Activated CD4-positive, alpha-beta T cell treated with anti-CD3 and anti-CD28 coated beads, Interleukin-2, amount 50 U/mL, for 1 hour (primary cell): ENCODE data around the gene ZDHHC20.
"Not testable (repeated sequence)": the region's sequence is repeated elsewhere in the genome, so short reads cannot be mapped to it uniquely, and the experiment has no call there.

Source experiments
- DNase-seq: peaks from one replicate; pipeline ENCODE4 v3.0.0-alpha.2; 2020

Gene ZDHHC20

GRCh38 chr13:21435231-21435630, 23.9 kb downstream of the ZDHHC20 start:
- DNase-seq: no peak

GRCh38 chr13:21434588-21434987, 24.5 kb downstream of the ZDHHC20 start:
- DNase-seq: no peak

- DNase-seq: no peak
These were observed 29.9 kb downstream of the ZDHHC20 start for GRCh38 chr13:21429211-21429610.

GRCh38 chr13:21427741-21428140, 31.4 kb downstream of the ZDHHC20 start:
- no peak for DNase-seq

DNA sequence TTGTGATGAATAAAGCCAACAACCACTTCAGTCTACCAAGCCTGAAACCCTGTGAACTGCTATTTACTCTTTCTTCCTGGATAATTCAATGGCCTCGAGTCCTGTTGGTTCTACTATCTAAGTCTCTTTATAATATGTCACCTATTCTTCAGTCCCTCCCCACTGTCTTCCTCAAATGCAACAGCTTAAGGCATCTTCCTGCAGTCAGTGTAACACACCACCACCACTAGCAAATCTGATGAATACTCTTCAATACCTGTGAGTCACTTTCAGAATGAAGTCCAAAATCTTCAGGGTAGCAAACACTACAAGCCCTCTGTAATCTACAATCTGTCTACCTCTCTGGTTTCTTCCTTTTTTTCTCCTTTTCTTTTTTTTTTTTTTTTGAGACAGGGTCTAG, 32.9 kb downstream of the ZDHHC20 start:
- no peak for DNase-seq

DNA sequence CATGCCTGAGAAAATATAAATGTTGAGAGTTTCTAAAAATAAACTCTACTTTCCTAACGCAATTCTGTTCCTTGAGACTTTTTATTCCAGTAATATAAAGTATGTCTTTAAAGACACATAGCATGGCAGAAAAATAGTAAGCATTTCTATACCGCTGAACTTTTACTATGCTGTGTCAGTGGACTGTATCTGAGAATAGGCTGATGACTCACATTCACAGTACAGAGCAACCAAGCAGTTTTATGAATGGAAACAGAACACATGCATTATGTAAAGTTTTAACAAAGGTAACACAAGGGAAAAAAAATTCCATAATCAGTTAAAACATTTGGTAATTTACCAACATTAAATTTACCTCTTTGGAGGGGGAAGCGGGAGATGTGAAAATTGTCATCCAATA, 38.4 kb downstream of the ZDHHC20 start:
- no peak for DNase-seq

DNA sequence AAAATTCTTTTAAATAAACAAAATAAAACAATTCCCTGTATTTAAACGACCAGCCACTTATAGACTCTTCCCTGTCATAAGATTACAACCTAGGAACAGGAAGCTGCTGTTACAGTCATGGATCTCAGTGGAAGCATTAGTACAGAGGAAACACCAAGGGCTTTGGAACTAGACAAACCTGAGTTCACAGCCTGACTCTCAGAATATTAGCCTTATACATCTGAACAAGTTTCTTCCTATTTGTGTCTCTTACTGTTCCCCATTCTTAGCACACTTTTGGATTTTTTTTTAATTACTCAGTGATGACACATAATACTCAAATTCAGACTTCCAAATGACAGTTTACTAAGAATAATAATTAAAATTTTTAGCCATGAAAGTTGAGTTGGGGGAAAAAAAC, 46.1 kb downstream of the ZDHHC20 start:
- DNase-seq: no peak

GRCh38 chr13:21410453-21410852, 48.6 kb downstream of the ZDHHC20 start:
- DNase-seq: not testable (repeated sequence)

- DNase-seq: no peak
These were observed 53.8 kb downstream of the ZDHHC20 start for GRCh38 chr13:21405309-21405708.

DNA sequence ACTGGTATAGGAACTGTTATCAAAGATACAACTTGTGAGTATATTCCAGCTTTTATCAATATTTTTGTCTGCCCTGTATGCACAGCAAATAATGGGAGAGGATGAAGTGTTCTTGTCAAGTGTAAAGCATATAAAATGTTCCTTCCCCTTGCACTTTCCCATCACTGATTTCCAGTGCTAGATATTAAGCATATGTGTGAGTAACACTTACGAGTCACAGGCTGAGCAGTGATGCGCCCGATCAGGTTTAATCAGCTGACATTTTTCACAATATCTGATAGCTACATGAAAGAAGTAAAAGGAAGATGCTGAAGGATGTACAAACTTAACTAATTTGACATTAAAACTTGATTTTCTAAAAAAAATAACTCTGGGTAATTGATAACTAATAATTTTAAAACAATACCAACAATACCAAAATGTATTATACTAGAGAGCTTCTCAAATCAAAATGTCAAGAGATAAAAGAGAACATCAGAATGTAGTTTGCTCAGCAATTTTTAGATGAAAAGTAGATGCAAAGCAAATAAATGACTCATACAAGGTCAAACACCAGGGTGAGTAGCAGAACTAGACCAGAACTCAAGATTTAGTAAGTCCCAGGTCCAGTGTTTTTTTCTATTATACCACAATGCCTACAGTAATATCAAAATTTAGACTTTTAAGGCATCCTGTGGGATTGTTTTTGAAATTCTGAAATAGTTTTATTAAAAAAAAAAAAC, 56.4 kb downstream of the ZDHHC20 start:
- no peak for DNase-seq

- no peak for DNase-seq
These were observed 59.4 kb downstream of the ZDHHC20 start for GRCh38 chr13:21399741-21400140.

DNA sequence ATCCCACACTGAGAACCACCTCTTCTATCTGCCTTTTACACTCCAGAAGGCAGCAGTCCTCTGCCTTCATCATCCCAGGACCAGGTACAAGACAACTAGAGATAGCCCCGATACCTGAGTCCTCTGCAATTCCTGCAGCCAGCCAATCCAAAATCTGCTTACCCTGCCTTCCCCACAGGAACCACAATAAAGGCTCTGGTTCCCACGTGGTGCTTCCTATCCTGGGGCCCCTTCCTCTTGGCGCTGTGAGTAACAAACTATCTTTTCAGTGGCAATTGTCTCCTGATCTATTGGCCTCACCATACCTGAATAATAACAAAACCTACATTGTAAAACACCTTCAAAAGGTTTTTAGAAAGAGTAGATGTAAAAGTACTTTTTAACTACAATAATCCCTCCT, 63.1 kb downstream of the ZDHHC20 start:
- peak; percentile 11 for DNase-seq

DNA sequence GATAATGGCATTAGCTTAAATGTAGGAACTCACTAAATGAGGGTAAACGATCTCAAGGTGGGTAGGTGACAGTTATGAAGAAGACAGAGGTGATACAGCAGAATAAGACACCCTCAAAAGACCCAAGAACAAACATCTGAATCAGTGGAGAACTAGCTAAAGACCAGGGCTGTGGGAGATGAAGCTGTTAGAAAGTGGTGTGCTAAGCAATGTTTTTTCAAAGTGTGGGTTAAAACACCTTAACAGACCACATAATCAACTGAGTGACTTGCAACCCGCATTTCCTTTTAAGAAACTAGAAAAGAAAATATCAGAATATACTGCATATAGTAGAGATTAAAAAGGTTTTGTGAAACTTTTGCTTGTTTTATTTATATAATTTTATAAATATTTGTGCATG, 70.0 kb downstream of the ZDHHC20 start:
- DNase-seq: no peak

GRCh38 chr13:21385710-21386109, 73.4 kb downstream of the ZDHHC20 start:
- no peak for DNase-seq

DNA sequence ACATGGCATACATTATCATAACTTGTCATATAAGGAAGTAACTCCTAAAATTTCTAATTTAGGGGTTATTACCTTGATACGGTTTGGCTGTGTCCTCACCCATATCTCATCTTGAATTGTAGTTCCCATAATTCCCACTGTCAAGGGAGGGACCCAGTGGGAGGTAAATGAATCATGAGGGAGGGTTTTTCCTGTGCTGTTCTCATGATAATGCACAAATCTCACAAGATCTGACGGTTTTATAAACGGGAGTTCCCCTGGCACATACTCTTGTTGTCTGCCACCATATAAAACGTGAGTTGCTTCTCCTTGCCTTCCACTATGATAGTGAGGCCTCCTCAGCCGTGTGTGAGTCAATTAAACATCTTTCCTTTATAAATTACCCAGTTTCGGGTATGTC, 76.0 kb downstream of the ZDHHC20 start:
- DNase-seq: no peak

GRCh38 chr13:21376998-21377985, 81.8 kb downstream of the ZDHHC20 start:
- DNase-seq: not testable (repeated sequence)

DNA sequence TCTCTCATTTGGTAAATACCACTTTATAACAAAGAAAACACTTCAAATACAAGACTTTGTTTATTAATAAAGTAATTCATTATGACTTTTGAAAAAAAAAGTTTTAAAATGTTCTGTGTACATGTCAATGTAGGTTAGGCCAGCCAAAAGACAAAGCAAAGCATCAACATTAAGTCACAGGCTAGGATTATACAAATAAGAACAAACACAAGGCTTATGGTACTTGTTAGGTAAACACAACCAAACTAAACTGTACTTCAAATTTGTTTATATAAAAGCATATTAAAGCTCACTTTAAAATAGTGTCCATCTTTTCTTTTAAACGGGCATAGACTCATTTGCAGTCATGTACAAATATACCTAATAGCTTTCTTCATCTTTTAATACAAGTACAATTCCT, 86.6 kb downstream of the ZDHHC20 start:
- DNase-seq: no peak

- DNase-seq: no peak
These were observed 88.1 kb downstream of the ZDHHC20 start for GRCh38 chr13:21371011-21371410.

GRCh38 chr13:21365574-21365973, 93.5 kb downstream of the ZDHHC20 start:
- no peak for DNase-seq

DNA sequence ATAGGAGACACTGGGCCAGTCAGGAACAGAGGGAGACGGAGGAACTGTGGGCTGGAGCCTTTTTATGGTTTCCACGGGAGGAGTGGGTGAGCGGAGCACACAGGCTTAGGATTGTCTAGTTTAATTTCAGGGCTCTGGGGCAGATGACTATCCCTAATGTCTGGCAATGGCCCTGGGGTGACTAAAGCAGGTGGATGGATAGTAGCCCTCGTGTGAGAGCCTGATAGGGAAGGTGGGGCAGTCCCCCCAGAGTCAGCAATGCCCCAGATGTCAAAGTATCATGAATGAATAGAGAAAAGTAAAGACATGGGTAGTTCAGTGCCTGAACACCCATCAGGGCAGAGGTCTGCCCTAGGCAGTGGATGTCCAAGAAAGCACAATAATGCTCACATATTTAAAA, 94.2 kb downstream of the ZDHHC20 start:
- DNase-seq: no peak

GRCh38 chr13:21364357-21364756, 94.7 kb downstream of the ZDHHC20 start:
- DNase-seq: no peak

DNA sequence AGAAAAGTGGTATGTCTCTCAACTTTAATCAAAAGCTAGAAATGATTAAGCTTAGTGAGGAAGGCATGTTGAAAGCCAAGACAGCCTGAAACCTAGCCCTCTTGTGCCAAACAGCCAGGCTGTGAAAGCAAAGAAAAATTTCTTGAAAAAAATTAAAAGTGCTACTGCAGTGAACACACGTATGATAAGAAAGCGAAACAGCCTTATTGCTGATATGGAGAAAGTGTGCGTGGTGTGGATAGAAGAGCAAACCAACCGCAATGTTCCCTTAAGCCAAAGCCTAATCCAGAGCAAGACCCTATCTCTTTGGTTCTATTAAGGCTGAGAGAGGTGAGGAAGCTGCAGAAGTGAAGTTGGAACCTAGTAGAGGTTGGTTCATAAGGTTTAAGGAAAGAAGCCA, 96.4 kb downstream of the ZDHHC20 start:
- no peak for DNase-seq

DNA sequence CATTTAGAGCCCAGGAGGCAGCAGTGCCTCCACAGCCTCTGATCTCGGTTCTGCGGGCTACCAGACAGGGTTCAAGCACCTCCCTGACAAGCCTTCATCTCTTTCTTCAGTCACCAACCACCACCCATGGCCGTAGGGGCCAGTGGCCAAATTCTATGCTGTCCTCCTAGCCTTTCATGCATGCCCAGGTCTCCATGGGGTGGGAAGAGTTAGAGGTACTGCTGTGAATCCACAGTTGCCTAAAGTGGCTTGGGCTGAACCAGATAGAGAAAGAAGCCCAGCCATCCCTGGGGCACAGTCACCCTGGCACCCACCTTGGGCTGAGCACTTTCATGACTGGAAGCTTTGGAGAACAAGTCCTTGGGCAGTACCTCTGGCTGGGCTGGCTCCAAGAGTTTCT, 97.4 kb downstream of the ZDHHC20 start:
- no peak for DNase-seq

DNA sequence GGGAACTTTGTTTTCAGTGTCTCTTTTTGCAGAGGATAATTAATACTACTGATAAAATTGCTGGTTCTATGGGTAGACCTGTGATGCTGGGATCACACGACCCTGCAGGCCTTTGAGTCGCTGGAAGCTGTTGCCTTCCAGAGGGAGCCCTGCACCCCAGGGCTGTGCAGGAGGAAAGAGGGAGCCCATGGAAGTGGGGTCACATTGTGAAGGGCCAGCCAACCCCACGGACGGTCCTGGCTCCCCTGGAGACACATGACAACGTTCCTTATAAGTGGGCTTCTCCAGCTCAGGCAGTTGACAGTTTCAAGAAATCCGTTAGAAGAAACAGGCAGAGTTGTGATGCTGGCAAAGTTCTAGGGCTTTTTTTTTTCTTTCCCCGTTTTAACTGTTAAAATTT, 98.0 kb downstream of the ZDHHC20 start:
- no peak for DNase-seq
